H9 (cell line): ENCODE measurements around the gene RBL2. TPM values are rescaled to one million over a fixed set of nuclear protein-coding genes. Genes with fewer than 3 reads are reported as not detected.

Experiments
- DNase-seq: peaks from one replicate; pipeline ENCODE4 v3.0.0-alpha.2; 2017
- H2AFZ ChIP-seq: one replicate; pipeline ENCODE4 v1.6.1; 2013; ENCODE audit warnings: mild to moderate bottlenecking, low read length, control low read depth, moderate library complexity
- H2AK5ac ChIP-seq: 2 replicates; pipeline ENCODE4 v1.6.1; 2013; ENCODE audit warnings: low read length, control low read depth, mixed read lengths; ENCODE audit not compliant: insufficient read length
- H2BK120ac ChIP-seq: one replicate; pipeline ENCODE4 v1.6.1; 2013; ENCODE audit warnings: low read depth, mild to moderate bottlenecking, low read length, control low read depth, inconsistent platforms; ENCODE audit not compliant: poor library complexity, severe bottlenecking
- H2BK12ac ChIP-seq: 2 replicates; pipeline ENCODE4 v1.6.1; 2013; ENCODE audit warnings: low read length, control low read depth, mixed read lengths, low read depth; ENCODE audit not compliant: insufficient read length
- H2BK15ac ChIP-seq: 2 replicates; pipeline ENCODE4 v1.6.1; 2013; ENCODE audit warnings: low read depth, low read length, control low read depth
- H2BK20ac ChIP-seq: one replicate; pipeline ENCODE4 v1.6.1; 2013; ENCODE audit warnings: low read depth, mild to moderate bottlenecking, low read length, control low read depth, inconsistent platforms; ENCODE audit not compliant: poor library complexity, severe bottlenecking
- H2BK5ac ChIP-seq: 2 replicates; pipeline ENCODE4 v1.6.1; 2013; ENCODE audit warnings: low read length, control low read depth, mixed read lengths; ENCODE audit not compliant: insufficient read length
- H3K14ac ChIP-seq: 2 replicates; pipeline ENCODE4 v1.6.1; 2013; ENCODE audit warnings: low read length, control low read depth; ENCODE audit not compliant: insufficient read depth
- H3K18ac ChIP-seq: 2 replicates; pipeline ENCODE4 v1.6.1; 2013; ENCODE audit warnings: low read depth, mild to moderate bottlenecking, mixed read lengths, low read length, control low read depth; ENCODE audit not compliant: insufficient read length
- H3K23ac ChIP-seq: 2 replicates; pipeline ENCODE4 v1.6.1; 2013; ENCODE audit warnings: low read length, control low read depth, mixed read lengths, low read depth; ENCODE audit not compliant: insufficient read length
- H3K23me2 ChIP-seq: 2 replicates; pipeline ENCODE4 v1.6.1; 2013; ENCODE audit warnings: low read depth, mild to moderate bottlenecking, mixed read lengths, low read length, control low read depth; ENCODE audit not compliant: insufficient read length, poor library complexity, severe bottlenecking
- H3K27ac ChIP-seq: 2 replicates; pipeline ENCODE4 v1.5.1; 2013; ENCODE audit warnings: low read length, control low read depth, mixed read lengths, low read depth; ENCODE audit not compliant: insufficient read length
- H3K27me3 ChIP-seq: 2 replicates; pipeline ENCODE4 v1.6.1; 2013; ENCODE audit warnings: low read length, control low read depth, inconsistent platforms; ENCODE audit not compliant: insufficient read depth
- H3K4ac ChIP-seq: 2 replicates; pipeline ENCODE4 v1.6.1; 2013; ENCODE audit warnings: low read depth, mild to moderate bottlenecking, control low read depth, inconsistent platforms, low read length, moderate library complexity
- H3K4me1 ChIP-seq: 2 replicates; pipeline ENCODE4 v1.6.1; 2013; ENCODE audit warnings: low read length, control low read depth, inconsistent platforms; ENCODE audit not compliant: insufficient read depth
- H3K4me2 ChIP-seq: 2 replicates; pipeline ENCODE4 v1.6.1; 2013; ENCODE audit warnings: low read length, control low read depth, mixed read lengths; ENCODE audit not compliant: insufficient read length, insufficient read depth
- H3K56ac ChIP-seq: 2 replicates; pipeline ENCODE4 v1.6.1; 2013; ENCODE audit warnings: low read depth, mild to moderate bottlenecking, mixed read lengths, low read length, control low read depth; ENCODE audit not compliant: insufficient read length
- H3K79me1 ChIP-seq: 2 replicates; pipeline ENCODE4 v1.6.1; 2013; ENCODE audit warnings: low read depth, mild to moderate bottlenecking, moderate library complexity, low read length, control low read depth, inconsistent platforms; ENCODE audit not compliant: insufficient read depth, poor library complexity, severe bottlenecking
- H3K79me2 ChIP-seq: 2 replicates; pipeline ENCODE4 v1.6.1; 2013; ENCODE audit warnings: low read length, control low read depth, inconsistent platforms; ENCODE audit not compliant: insufficient read depth
- H3K9ac ChIP-seq: 2 replicates; pipeline ENCODE4 v1.6.1; 2013; ENCODE audit warnings: low read length, control low read depth, mixed read lengths; ENCODE audit not compliant: insufficient read length; ENCODE audit errors: extremely low read depth
- H3K9me3 ChIP-seq: one replicate; pipeline ENCODE4 v1.6.1; 2013; ENCODE audit warnings: low read depth, low read length, inconsistent platforms; ENCODE audit not compliant: control insufficient read depth
- H3T11ph ChIP-seq: one replicate; pipeline ENCODE4 v1.6.1; 2013; ENCODE audit warnings: mild to moderate bottlenecking, low read length, control low read depth, inconsistent platforms
- H4K20me1 ChIP-seq: one replicate; pipeline ENCODE4 v1.6.1; 2013; ENCODE audit not compliant: control insufficient read depth, insufficient read length, insufficient read depth
- H4K5ac ChIP-seq: 2 replicates; pipeline ENCODE4 v1.6.1; 2013; ENCODE audit warnings: low read depth, mild to moderate bottlenecking, mixed read lengths, low read length, control low read depth; ENCODE audit not compliant: insufficient read length
- H4K8ac ChIP-seq: replicated peaks from 2 replicates; pipeline ENCODE4 v1.6.1; 2013; ENCODE audit warnings: low read length, control low read depth, mixed read lengths, low read depth; ENCODE audit not compliant: insufficient read length
- H4K91ac ChIP-seq: 2 replicates; pipeline ENCODE4 v1.6.1; 2013; ENCODE audit warnings: low read depth, mild to moderate bottlenecking, moderate library complexity, mixed read lengths, low read length, control low read depth; ENCODE audit not compliant: insufficient read length
- H3K27ac Mint-ChIP-seq, 3 experiments: 2 replicates in 2 of 3; 3 replicates in 1 of 3; pipeline ENCODE4 v1.8.0; 2020 to 2021; ENCODE audit warnings: mixed read lengths in 3 of 3, mild to moderate bottlenecking in 1 of 3, moderate library complexity in 1 of 3
- H3K27me3 Mint-ChIP-seq: 2 replicates; pipeline ENCODE4 v1.8.0; 2021; ENCODE audit warnings: low read depth, mild to moderate bottlenecking, moderate library complexity, mixed read lengths
- H3K36me3 Mint-ChIP-seq, 3 experiments: 2 replicates in 2 of 3; 3 replicates in 1 of 3; pipeline ENCODE4 v1.8.0; 2020 to 2021; ENCODE audit warnings: low read depth in 3 of 3, mixed read lengths in 3 of 3; ENCODE audit not compliant: insufficient read depth in 1 of 3
- H3K4me1 Mint-ChIP-seq, 2 experiments: 2 replicates each; pipeline ENCODE4 v1.8.0; 2020; ENCODE audit warnings: mixed read lengths in 2 of 2
- H3K4me3 Mint-ChIP-seq, 2 experiments: 2 replicates in 1 of 2; 3 replicates in 1 of 2; pipeline ENCODE4 v1.8.0; 2020 to 2021; ENCODE audit warnings: mild to moderate bottlenecking in 2 of 2, mixed read lengths in 2 of 2, moderate library complexity in 1 of 2
- H3K9me3 Mint-ChIP-seq, 2 experiments: 2 replicates in 1 of 2; 3 replicates in 1 of 2; pipeline ENCODE4 v1.8.0; 2020; ENCODE audit warnings: mild to moderate bottlenecking in 2 of 2, mixed read lengths in 2 of 2, moderate library complexity in 1 of 2
- WGBS: extraction: QIAGEN DNeasy Blood & Tissue Kit; methylation state at CpG from one replicate; pipeline ENCODE4 v1.1.7; 2013; ENCODE audit warnings: missing lambda C conversion rate, low lambda C conversion rate, mixed read lengths; ENCODE audit not compliant: insufficient read length; ENCODE audit errors: extremely low coverage; 5-methylcytosine and 5-hydroxymethylcytosine counted together
- total RNA-seq: library from RNA; stranded (reverse); gene quantifications from 2 replicates; pipeline ENCODE4 v1.2.1, GENCODE V29; 2021
- TF ChIP-seq, protein P1 (sequence below): fragments of 200-600 bp; sonication (generic); conservative IDR thresholded peaks from 3 replicates; pipeline ENCODE4 v1.8.0; 2021; ENCODE audit warnings: antibody characterized with exemption, mild to moderate bottlenecking

Gene RBL2
- total RNA-seq, 1 experiment from 2014 or later = 17.3 TPM

DNA sequence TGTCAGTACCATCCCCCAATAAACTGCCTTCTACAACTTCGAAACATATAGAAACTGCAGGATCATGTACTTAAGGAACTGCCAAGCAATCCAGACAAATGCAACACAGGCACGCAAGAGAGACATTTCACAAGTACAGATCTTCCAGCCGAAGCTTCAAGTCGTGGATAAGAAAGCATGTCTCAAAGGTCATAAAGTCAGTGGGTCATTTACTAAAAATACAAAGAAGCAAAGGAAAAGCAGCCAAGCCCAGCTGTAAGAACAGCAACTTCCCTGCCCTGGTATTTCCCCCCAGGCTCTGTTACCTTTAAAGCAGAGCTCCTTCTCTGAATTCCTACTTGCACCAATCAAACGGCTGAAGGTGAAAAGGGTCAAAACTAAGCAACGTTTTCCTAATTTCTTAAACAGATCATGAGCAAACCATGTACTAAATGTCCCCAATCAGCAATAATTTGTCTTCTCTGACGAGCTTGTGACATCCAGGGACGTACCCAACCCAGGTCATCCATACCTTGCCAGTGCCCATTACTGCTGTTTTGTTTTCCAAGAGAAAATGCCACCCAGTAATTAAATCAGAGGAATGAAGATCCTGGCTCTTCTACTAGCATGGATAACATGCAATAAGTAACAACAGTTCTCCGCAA, 67.1 kb downstream of the RBL2 start:
- no peak overlapping the region for H3K14ac ChIP-seq
- Mint-ChIP-seq H3K9me3 (peaks cover 0 to 2% of the 10 kb centered on the region in 2 experiments; a peak in 1 of 5 replicates), H3K4me3 (peak overlapping the region; percentile 95 to 99), H3K4me1 (peaks cover 25 to 31% of the 10 kb centered on the region in 2 experiments), H3K27ac (no peak overlapping the region), H3K27me3 (no peaks in the 10 kb centered on the region), H3K36me3 (peaks cover 0 to 26% (median 11%) of the 10 kb centered on the region in 3 experiments; a peak in 6 of 7 replicates)
- H3T11ph ChIP-seq = no peak overlapping the region
- no peaks in the 10 kb centered on the region for H4K20me1 ChIP-seq
- H3K27ac ChIP-seq = no peak overlapping the region
- H4K8ac ChIP-seq = no peak overlapping the region
- H2BK120ac ChIP-seq = no peak overlapping the region
- H2BK20ac ChIP-seq = no peak overlapping the region
- H3K79me2 ChIP-seq = no peaks in the 10 kb centered on the region; the same call in 1 of the 2 replicates
- H2BK12ac ChIP-seq = no peak overlapping the region
- H3K27me3 ChIP-seq = no peaks in the 10 kb centered on the region
- H2AK5ac ChIP-seq = no peak overlapping the region
- peaks cover 7% of the 10 kb centered on the region; the same call in 1 of the 2 replicates for H3K4me1 ChIP-seq
- H2BK15ac ChIP-seq = no peak overlapping the region
- H3K56ac ChIP-seq = no peak overlapping the region
- H4K91ac ChIP-seq = no peak overlapping the region
- no peak overlapping the region for H3K18ac ChIP-seq
- no peak overlapping the region for H4K5ac ChIP-seq
- TF ChIP-seq, protein P1, sequence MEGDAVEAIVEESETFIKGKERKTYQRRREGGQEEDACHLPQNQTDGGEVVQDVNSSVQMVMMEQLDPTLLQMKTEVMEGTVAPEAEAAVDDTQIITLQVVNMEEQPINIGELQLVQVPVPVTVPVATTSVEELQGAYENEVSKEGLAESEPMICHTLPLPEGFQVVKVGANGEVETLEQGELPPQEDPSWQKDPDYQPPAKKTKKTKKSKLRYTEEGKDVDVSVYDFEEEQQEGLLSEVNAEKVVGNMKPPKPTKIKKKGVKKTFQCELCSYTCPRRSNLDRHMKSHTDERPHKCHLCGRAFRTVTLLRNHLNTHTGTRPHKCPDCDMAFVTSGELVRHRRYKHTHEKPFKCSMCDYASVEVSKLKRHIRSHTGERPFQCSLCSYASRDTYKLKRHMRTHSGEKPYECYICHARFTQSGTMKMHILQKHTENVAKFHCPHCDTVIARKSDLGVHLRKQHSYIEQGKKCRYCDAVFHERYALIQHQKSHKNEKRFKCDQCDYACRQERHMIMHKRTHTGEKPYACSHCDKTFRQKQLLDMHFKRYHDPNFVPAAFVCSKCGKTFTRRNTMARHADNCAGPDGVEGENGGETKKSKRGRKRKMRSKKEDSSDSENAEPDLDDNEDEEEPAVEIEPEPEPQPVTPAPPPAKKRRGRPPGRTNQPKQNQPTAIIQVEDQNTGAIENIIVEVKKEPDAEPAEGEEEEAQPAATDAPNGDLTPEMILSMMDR = no peak
- DNase-seq = no peak
- no peak overlapping the region for H2BK5ac ChIP-seq
- no peaks in the 10 kb centered on the region for H3K9me3 ChIP-seq
- H3K23ac ChIP-seq = no peak overlapping the region
- H2AFZ ChIP-seq = no peak overlapping the region
- no peak overlapping the region for H3K9ac ChIP-seq
- H3K4me2 ChIP-seq = peak overlapping the region; percentile 86
- H3K23me2 ChIP-seq = peaks cover 5% of the 10 kb centered on the region
- H3K79me1 ChIP-seq = no peaks in the 10 kb centered on the region
- no peak overlapping the region for H3K4ac ChIP-seq
- WGBS = no CpG with 5 or more reads among the region's 9 CpGs
